Nucleus accumbens (tissue), 56 donors: Measurements from ENCODE around the gene MED22.
A peak's percentile ranks its signal among the peaks of the same experiment; 100 is the strongest.
"Not testable (repeated sequence)": the region's sequence is repeated elsewhere in the genome, so short reads cannot be mapped to it uniquely, and the experiment has no call there.

ENCODE experiments used
- DNase-seq, 56 donors: peaks; one replicate each; lab custom pipeline; 2025; lab: John Stamatoyannopoulos, UW

The MED22 gene

GRCh38 chr9:133315997-133316396 lies 31.9 kb downstream of the MED22 start:
- no peak for DNase-seq

DNA sequence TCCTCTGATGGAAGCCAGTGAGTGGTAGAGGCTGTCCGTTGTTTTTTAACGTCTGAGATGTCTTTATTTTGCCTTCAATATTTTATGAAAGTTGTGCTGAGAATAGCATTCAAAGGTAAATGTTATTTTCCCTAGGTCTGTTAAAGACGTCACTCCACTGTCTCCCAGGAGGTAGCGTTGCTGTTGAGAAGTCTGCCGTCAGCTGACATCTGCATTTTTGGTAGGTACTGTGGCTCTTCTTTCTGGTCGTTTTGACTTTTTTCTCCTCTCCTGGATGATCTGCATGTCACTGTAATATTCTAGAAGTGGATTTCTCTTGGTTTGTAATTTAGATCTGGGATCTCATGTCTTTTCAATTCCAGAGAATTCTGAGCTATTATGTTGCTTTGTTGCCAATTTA lies 38.3 kb downstream of the MED22 start:
- DNase-seq, result no peak

- no peak for DNase-seq
Measured at GRCh38 chr9:133307301-133307700, 40.6 kb downstream of the MED22 start.

GRCh38 chr9:133306242-133307204 lies 41.4 kb downstream of the MED22 start:
- no peak for DNase-seq

DNA sequence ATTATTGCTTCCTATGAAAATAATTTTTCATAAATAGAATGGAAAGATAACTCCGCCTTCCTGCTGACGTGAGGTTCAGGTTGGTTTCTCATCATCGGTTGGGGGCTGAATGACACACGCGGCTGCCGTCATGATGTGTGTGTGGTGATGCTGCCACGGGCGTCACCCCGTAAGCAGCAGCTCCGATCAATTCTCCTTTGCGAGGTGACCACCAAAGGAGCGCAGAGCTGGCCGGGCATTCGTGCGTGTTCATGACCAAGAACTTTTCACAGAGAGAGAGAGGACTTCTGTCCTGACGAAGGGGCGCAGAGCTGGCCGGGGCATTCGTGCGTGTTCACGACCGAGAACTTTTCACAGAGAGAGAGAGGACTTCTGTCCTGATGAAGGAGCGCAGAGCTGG lies 42.2 kb downstream of the MED22 start:
- DNase-seq, result no peak

GRCh38 chr9:133304477-133305377 lies 43.2 kb downstream of the MED22 start:
- DNase-seq, result no peak

DNA sequence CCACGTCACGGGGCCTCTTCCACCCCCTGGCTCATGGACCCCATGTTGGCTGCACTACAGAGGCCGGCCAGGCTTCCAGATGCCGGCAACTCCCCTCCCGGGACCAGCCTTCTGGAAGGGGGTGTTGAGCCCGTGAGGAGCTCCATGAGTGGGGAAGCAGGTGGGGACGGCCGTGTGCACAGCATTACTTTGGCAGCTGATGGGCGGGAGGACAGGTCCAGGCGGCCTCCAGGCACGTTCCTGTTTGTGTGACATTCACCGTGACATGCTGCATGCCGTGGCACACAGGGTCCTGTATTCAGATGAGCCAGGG lies 43.8 kb downstream of the MED22 start:
- DNase-seq, result no peak

GRCh38 chr9:133303266-133304157 lies 44.4 kb downstream of the MED22 start:
- DNase-seq, result peak in 3 of 56 donors; percentile 4 to 15 (median 6)

DNA sequence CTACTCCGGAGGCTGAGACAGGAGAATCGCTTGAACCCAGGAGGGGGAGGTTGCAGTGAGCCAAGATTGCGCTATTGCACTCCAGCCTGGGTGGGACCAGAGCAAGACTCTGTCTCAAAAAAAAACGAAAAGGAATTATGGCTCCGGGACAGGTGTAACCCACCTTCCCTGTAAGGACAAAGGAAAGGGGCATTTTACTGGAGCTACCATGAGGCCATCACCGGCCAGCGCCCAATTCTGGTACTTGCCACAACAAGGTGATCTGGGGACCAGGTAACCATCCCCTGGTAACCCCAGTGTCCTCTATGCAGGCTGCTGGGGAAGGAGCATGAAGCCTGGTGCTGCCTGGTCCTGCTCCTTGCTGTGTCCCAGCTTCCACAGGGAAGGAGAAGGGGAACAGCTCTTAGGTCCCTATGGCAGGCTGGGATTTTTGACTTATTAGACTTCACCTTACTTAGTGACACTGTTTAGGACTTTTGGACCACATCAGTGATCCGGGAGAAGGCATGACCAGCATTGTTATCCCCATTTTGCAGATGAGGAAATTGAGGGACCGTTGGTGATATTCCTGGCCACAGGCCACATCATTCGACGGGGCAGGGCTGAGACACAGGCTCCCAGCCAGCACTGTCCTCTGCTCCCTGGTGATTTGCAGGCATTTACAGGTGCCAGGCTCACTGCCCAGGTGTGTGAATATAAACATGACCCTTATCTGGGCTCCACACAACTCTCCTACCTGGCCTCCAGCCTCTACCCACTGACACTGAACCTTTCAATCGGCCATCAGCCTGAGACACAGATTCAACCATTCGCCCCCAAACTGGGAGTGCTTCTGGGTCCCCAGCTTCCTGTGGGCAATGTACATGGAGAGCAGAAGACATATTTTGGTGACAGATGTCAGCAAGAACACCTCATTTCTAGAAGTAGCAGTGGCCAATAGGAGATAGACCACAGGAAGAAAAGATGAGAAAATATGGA lies 46.4 kb downstream of the MED22 start:
- DNase-seq, result no peak

GRCh38 chr9:133299996-133300395 lies 47.9 kb downstream of the MED22 start:
- DNase-seq, result not testable (repeated sequence)

DNA sequence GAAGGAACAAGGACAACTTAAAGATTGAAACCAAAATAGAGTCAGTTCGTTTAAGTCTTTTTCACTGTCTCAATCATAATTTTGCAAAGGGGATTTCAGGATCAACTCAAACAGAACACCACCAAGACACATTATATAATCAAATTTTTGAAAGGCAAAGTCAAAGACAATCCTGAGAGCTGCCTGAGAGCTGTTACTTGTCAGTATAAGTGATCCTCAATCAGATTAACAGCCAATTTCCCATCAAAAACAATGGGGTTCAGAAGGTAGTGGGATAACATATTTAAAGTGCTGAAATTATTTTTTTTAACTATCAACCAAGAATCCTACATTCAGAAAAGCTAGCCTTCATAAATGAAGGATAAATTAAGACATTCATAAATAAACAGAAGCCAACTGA lies 53.7 kb downstream of the MED22 start:
- DNase-seq, result no peak

GRCh38 chr9:133290751-133291302 lies 57.1 kb downstream of the MED22 start:
- no peak for DNase-seq
